Choroid plexus epithelial cell (primary cell): ENCODE data around the gene TNIP3.

Source experiments
- DNase-seq: peaks from one replicate; pipeline ENCODE4 v3.0.0-alpha.2; 2010; ENCODE audit warnings: low read depth
- H3K4me3 ChIP-seq: 2 replicates; pipeline ENCODE4 v1.5.1; 2011; ENCODE audit warnings: low read depth, mild to moderate bottlenecking, control low read depth, low read length, moderate library complexity
- TF ChIP-seq, protein P1 (sequence below): conservative IDR thresholded peaks from 2 replicates; pipeline ENCODE4 v1.5.1; 2011; ENCODE audit warnings: low read depth, mild to moderate bottlenecking, control low read depth, inconsistent platforms, low read length, moderate library complexity

Gene TNIP3

DNA sequence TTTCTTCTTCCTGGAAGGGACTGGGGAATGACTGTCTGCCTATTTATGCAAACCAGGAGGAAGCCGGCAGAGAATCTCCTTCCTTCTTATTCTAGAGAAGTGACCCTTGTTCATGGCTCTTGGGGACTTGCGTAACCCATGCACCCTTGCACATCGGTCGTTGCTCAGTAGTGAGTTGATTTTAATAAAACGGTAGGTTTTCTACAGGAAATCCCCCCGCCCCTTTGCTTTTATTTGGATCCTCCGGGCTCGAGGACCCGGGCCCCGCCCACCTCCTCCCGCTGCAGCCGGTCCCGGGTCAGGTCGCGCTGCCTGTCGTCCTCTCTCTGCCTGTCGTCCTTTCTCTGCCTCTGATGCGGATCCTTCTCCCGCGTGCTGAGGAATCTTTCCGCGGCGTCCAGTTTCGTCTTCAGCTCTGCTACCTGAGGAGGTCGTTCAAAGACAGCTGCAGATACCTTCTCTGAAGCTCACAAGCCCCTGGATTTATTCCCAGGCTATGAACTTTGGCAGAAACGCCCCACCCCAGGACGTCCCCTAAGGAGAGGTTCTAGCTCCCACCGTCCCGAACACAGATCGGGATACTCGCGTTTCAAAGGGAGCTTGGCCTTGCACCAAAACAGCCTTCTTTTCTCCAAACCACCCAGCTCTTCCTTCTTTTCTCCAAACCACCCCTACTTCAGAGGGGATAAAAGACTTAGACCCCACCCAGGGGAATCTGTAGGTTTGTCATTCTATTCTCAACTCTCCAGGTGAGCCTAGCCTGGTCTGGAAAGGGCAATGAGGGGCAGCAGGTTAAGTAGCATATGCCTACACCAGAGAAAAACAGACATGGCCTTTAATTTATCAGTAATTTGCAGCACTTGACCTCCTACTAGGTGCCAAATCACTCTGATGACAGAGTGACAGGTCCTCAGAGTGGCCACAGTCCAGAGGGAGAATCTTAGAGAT, 7.0 kb downstream of the TNIP3 start:
- peak overlapping the region; percentile 63 for H3K4me3 ChIP-seq
- TF ChIP-seq, protein P1, sequence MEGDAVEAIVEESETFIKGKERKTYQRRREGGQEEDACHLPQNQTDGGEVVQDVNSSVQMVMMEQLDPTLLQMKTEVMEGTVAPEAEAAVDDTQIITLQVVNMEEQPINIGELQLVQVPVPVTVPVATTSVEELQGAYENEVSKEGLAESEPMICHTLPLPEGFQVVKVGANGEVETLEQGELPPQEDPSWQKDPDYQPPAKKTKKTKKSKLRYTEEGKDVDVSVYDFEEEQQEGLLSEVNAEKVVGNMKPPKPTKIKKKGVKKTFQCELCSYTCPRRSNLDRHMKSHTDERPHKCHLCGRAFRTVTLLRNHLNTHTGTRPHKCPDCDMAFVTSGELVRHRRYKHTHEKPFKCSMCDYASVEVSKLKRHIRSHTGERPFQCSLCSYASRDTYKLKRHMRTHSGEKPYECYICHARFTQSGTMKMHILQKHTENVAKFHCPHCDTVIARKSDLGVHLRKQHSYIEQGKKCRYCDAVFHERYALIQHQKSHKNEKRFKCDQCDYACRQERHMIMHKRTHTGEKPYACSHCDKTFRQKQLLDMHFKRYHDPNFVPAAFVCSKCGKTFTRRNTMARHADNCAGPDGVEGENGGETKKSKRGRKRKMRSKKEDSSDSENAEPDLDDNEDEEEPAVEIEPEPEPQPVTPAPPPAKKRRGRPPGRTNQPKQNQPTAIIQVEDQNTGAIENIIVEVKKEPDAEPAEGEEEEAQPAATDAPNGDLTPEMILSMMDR = no peak
- DNase-seq = peak; percentile 17

DNA sequence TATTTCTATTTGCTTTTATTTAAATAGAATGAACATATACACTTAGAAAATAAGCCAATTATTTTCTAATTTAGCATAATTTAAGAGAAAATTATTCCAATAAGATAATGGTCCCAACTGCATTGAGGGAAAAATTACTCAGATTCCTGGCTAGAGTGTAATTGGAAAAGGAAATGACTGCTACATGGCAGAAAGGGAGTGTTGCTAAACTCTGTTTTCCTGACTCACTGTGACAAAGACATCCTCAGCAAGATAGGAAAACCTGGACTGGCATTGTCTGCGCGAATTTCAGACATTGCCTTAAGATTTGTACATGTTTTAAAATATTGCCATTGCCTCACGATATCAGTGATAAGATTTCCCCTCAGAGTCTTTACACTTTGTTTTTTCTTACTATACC, 8.2 kb downstream of the TNIP3 start:
- peak; percentile 86 for DNase-seq
- H3K4me3 ChIP-seq = peak overlapping the region; percentile 63
- TF ChIP-seq, protein P1 = no peak

DNA sequence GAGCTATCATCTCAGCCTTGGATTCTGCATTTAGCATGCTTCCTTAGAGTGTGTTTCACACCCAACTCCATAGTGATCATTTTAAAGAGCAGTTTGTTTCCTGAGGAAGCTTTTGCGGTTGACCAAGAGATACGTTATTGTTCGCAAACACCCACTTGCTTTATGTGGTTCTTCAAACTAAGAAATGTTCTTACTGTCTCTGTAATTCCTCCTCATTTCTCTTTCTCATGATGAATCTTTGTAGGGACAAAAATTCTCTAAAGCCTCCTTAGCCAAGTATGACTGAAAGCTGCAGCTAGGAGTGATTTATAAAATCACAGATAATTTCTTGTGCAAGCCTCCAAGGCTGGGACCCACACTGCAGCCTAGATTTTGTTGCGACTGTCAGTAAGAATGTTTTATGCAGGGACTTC, 10.0 kb downstream of the TNIP3 start:
- DNase-seq = no peak
- H3K4me3 ChIP-seq = no peak overlapping the region
- TF ChIP-seq, protein P1 = no peak

DNA sequence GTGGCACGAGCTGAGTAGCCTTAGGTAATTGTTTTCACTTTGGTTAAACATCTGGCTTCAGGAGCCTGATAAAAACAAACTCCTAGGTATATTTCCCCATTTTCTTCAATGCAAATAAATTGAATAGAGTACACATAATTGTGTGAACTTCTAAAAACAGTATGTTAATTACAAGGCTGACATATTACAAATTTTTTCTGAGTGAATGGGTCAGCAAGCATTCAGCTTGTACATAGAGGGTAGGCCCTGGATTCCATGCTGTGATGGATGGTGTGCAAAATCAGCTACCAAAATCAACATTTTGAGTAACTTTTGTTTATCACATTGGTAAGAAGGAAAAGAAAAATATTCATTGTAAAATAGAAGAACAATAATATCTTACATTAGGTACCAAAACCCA, 12.2 kb downstream of the TNIP3 start:
- TF ChIP-seq, protein P1 = no peak
- DNase-seq = no peak

DNA sequence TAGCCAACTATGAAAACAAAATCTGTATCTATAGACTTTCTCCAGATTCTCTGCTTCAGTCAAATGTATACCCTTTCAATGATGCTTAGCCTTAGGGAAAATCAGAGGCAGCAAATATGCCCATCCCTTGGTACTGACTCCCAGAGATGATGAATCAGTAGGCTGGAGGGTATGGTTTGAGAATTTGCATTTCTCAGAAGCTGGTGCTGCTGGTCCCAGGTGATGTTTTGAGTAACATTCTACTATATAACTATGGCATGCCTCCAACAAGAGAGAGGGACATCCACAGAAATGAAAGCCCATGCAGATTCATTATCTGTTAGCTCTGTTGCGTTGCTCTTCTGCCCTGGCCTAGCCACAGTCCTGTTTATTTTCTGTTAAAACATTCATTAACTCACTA, 13.6 kb downstream of the TNIP3 start:
- no peak overlapping the region for H3K4me3 ChIP-seq
- no peak for DNase-seq
- TF ChIP-seq, protein P1 = no peak

More for the DNA sequence above, 12.2 kb downstream of the TNIP3 start:
- H3K4me3 ChIP-seq = no peak overlapping the region

DNA sequence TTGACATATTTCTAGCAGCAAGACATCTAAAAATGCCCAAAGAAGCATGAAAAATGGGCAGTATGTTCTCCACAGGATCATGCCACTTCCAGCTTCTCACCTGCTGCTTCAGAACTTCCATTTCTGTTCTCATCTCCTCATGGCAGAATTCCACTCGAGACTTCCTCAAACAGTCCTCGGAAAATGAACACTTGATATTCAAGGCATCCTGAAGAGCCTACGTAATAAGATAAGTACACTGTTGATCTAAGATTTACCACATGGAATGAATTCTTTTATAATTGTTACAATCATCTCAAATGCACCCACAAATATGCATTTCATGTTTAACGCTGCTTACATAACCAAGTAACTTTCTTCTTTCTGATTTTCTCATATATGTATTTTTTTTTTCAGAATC, 14.1 kb downstream of the TNIP3 start:
- no peak for DNase-seq
- H3K4me3 ChIP-seq = no peak overlapping the region
- TF ChIP-seq, protein P1 = no peak

DNA sequence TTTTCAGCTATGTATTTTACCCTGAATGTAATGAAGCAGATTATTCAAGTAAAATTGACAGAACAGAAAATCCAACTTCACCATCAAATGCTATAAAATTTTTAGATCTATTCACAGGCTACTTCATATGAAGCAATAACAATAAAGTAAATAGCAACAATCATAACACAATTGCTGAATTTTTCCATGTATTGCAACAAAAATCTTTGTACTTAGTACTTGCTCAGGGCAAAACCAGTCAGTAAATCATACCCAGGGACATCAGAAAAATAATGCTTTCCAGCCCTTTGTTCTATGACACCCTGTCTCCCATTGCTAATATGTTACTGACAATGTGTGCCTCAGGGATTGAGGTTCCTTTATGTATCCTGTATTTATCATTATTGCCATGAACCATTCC, 15.5 kb downstream of the TNIP3 start:
- DNase-seq = no peak
- TF ChIP-seq, protein P1 = no peak
- H3K4me3 ChIP-seq = no peak overlapping the region
